Measurements from ENCODE around the gene MAP6.

MAP6 gene

DNA sequence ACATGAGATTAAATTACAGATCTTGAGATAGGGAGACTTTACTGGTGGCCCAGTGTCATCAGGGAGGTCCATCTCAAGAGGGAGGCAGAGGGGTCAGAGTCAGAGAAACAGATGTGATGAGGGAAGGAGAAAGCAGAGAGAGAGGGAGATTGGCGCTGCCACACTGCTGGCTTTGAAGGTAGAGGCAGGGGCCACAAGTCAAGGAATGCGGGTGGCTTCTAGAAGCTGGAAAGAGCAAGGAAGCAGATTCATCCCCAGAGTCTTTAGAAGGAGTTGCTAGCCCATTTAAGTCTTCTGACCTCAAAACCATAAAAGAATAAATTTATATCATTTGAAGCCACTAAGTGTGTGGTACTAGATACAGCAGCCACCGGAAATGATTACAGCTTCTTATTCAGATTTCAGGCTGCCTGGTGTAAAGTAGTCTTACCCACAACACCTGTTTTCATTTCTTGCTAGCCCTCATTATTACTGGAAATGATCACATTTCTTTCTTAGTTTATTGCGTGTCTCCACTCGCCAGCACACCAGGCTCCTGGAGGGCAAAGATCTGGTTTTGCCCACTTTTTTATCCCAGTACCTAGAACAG, 119.4 kb downstream of the MAP6 start:
- no peak for DNase-seq (ENCODE audit: low spot score)

DNA sequence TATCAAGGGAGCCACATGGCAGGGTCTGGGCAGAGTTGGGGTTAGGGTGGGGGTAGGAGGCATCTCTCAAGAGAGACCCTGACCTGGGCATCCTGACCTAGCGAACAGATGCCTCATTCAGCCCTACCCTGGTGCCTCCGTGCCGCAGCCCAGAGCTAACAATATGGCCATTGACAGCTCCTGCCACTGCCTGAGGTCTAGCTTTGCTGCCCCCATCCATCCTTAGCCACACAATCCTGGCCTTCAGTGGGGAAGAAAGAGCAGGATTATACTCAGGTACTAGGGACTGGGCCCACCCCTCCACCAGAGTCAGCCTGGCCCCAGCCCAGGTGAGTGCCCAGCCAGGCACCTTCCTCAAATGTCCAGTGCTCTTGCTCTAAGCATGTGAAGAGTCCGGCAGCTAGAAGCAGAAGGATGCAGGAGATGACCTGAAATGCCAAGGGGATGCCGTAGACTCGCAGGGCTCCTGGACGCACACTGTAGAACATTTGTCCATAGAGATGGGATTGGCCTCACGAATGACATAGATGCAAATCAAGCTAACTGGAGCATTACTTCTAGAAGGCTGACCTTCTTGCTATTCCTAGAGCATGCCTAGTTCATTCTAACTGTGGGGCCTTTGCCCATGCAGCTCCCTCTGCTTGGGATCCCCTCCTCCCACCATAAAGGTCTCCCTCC, 120.1 kb downstream of the MAP6 start:
- no peak for DNase-seq (ENCODE audit: low spot score)

DNA sequence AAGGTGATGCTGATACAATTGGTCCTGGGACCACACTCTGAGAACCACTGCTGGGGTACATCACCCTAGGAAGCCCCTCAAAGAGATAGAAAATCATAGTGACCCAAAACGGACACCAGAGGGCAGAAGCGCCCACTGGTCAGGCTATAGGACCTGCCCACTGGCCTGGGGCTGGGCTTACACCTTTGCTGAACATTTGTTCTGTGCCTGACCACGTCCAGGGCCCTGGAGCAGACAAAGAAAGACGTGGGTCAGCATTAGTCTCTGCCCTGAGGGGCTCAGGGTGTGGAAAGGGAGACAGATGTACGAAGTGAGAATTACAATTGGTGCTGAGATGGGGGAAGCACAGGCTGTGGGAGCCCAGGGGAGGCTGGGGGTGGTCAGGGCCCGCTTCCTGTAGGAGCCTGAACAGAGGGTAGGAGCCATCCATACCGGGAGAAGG, 121.2 kb downstream of the MAP6 start:
- no peak for DNase-seq (ENCODE audit: low spot score)

DNA sequence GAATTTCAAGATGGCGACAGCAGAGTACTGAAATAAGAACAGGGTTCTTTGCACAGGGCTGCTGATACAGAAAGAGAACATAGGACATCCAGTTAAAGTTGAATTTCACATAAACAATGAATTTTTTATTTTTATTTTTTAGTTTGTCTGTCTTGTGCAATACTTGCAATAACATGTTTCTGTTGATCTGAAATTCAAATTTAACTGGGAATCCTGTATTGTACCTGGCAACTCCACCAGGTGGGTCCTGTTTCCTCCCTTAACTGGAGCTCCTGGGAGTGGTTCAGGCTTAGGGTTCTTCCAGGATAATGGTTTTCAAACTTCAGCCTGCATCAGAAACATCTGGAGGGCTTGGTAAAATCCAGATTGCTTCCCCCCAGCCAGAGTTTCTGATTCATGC, 121.7 kb downstream of the MAP6 start:
- no peak for DNase-seq (ENCODE audit: low spot score)

DNA sequence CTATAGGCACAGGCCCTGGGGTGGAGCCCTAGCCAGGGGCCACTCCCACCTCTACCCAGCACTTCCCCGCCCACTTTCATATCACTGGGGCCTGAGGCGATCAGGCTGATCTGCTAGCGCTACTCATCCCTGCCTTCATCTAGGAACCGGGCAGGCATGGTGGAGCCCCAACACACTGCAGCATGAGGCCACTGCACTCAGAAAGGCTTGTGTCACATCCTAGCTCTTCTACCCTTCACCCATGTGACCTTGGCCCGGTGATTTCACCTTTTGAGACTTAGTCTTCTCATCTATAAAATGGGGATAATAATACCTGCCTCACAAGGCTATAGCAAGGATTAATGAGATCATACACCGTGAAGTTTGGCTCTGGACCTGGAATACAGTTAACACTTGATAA, 125.0 kb downstream of the MAP6 start:
- no peak for DNase-seq (ENCODE audit: low spot score)

DNA sequence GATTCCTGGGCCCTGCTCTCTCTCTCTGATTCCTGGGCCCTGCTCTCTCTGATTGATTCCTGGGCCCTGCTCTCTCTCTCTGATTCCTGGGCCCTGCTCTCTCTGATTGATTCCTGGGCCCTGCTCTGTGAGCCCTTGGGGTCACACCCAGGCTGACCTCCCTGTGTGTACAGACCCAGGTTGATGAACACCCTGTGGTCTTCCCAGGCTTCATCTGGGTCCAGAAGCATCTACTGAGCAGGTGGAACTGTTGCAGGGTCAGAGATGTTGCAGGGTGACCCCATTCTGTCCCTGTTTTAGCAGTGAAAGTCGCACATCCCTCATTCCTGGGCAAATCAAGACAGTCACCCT, 126.8 kb downstream of the MAP6 start:
- no peak for DNase-seq (ENCODE audit: low spot score)

DNA sequence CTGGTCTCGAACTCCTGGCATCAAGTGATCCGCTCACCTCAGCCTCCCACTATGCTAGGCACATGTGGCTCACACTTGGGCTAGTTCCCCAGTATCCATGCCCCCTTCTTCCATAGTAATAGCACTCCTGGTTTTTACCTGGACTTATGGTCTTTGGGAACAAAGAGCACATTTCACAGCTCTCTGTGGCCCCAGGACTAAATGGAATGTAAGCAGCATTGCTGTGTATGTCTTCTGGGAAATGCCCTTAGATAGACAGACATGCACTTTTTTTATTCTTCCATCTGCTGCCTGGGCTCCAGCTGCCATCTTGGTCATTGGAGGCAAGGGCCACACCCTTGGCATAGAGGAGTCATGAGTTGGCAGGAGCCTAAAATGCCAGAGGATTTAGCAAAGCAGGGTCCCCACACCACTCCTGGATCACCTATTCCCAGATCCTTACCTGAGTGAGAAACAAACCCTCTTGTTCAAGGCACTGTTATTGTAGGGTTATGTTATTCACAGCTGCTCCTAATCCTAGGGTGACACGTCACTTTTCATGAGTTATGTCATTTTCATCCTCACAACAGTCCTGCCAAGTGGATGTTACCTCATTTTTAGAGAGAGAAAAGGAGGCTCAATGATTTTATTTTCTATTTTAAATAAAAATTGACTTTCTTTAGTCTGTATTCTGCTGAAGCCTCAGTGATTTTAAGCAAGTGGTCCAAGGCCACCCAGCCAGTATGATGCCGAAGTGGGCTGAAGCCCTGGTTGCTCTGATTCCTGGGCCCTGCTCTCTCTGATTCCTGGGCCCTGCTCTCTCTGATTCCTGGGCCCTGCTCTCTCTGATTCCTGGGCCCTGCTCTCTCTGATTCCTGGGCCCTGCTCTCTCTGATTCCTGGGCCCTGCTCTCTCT, 127.4 kb downstream of the MAP6 start:
- DNase-seq (ENCODE audit: low spot score), result no peak

DNA sequence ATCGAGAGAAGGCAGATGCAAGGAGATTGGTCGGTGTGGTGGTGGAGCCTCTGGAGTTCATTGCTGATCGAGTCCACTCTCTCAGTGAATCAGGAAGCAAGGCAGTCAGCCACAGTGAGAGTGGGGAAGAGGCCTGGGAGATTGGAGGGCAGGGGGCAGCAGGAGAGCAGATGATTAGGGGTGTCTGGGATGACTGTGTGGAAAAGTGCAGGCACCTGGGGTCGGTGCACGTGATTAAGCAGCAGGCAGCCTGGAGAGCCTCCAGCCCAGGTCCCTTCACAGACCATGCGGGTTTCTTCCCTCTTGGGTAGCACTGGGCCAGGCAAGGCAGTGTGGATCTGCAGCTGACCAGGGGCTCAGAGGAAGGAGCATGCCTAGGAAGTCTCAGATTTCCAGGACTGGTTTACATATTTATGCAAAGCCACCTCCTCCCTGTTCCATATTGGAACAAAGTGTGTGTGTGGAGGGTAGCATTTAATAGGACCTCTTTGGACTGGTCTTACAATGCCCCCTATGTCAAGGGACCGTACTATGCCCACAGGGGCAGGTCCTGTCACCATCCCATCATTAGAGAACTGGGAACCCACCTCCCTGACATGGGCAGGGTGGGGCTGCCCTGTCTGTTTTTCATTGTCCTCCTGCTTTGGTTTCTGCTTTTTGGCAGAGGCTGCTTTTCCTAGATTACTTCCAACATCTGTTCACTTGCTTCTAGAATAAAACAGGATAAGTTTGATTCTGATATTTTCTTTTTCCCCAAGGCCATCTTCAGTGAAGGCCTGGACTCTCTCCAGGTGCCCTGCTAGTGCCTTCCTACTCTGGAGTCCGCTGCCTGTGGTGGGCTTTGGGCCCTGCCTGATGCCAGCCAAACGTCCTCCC, 129.1 kb downstream of the MAP6 start:
- DNase-seq (ENCODE audit: low spot score), result no peak

DNA sequence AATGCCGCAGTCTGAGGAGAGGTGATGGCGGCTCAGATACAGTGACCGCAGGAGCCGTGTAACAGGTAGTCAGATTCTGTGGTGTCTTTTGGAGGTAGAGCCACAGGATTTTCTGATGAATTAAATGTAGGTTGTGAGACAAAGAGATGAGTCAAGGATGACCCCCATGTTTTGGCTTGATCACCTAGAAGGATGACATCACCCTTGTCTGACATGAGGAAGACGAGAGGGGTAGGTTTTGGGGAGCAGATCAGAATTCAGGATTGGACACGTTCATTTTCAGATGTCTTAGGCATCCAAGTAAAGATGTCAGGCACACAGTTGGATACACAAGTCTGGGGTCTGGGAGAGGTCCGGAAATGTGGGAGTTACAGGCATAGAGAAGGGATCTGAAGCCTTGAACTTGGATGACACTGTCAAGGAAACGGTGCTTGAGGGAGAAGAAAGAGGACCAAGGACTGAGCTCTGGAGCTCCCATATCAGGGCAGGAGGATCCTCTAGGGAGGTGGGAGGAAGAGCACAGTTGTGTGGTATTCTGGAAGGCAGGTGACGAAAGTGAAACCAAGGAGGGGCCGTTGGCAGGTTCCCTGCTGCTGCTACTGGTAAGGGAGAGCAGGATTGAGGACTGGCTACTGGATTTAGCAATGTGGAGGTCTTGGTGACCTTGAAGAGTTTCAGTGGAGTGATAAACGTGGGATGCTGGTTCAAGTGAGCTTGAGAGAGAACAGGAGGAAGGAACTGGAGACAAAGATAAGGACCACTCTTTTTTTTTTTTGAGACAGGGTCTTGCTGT, 130.5 kb downstream of the MAP6 start:
- DNase-seq (ENCODE audit: low spot score), result no peak

DNA sequence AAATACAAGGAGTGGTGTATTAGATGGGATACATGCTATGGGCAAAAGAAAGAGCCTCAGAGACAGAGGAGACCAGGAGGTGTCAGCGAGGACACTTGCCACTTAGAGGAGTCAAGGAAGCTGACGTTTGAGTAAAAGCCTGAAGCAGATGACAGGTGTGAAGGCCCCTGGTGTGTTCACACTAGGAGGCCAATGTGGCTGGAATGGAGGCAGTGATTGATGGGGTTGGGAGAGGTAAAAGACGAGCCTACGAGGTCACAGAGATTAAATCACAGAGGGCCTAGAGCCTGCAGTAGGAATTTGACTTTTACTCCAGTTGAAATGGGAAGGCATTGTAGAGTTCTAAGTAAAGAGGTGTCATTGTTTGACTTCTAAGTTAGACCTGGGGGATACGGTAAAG, 131.1 kb downstream of the MAP6 start:
- DNase-seq (ENCODE audit: low spot score), result no peak

All from left forelimb (tissue), 1 donor.